Measurements from ENCODE around the gene PCNX1. TPM values are rescaled to one million over a fixed set of nuclear protein-coding genes. Genes with fewer than 3 reads are reported as not detected.

The PCNX1 gene
- total and polyA plus RNA-seq, 4 donors: 5.2 to 103 (median 37.9) TPM

GRCh38 chr14:70885343-70886022 is 21.8 kb upstream of the PCNX1 start:
- TF ChIP-seq CTCF (IDR thresholded peaks at IDR 0.05; ENCODE audit: control extremely low read depth, extremely low read depth): no peak
- Histone ChIP-seq H3K4me3 (no peak overlapping the region), H3K9me3 (ENCODE audit: control insufficient read depth in 4 of 4, insufficient read depth in 3 of 4, low read length in 3 of 4) (no peaks in the 10 kb centered on the region), H3K27me3 (ENCODE audit: control insufficient read depth in 3 of 3, insufficient read depth in 3 of 3, low read length in 2 of 3) (no peaks in the 10 kb centered on the region), H3K36me3 (ENCODE audit: control insufficient read depth in 4 of 4, insufficient read depth in 4 of 4, low read length in 4 of 4) (no peaks in the 10 kb centered on the region), H3K4me1 (ENCODE audit: control insufficient read depth in 5 of 5, insufficient read depth in 5 of 5, low read length in 5 of 5) (peaks cover 0 to 7% (median 3%) of the 10 kb centered on the region in 5 donors), H3K9ac (ENCODE audit: insufficient read depth in 1 of 2, low read length in 2 of 2) (no peak overlapping the region), H3K27ac (ENCODE audit: low read depth in 1 of 2, low read length in 1 of 2) (no peak overlapping the region)
- no peak for DNase-seq
- 75 to 76% methylated on average over 5 of the region's 5 CpGs for WGBS, 2 donors
- ATAC-seq (ENCODE audit: insufficient read depth, low FRiP score): no peak

DNA sequence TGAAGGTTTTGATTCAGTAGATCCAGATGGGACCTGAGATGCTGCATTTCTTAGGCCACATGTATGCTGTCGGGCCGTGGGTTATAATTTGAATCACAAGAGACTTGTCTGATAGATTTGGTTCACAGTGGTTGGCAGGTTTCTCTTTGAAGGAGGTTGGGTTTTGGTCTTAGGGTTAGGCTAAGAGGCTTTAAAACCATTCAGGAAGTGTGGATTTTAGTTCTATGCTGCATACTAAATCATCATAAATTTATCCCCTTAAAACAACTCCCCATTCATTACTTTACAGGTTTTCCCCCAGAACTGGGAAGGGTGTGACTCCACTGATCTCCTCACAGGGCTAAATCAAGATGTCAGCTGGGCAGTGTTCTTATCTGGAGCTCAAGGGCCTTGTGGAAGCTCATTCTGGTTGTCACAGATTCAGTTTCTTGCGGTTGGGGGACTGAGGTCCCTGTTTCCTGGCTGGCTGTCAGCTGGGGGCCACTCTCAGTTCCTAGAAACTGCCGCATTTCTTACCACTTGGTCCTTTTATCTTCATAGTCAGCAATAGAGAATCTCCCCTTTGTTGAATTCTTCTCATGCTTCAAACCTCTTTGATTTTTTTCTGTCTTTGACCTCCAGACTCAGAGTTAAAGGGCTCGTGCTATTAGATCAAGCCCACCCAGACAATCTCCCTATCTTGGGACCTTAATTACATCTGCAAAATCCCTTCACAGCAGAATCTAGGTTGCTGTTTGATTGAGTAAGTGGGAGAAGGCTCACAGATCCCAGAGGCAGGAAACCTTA is 20.6 kb upstream of the PCNX1 start:
- DNase-seq (no peak), ATAC-seq (ENCODE audit: insufficient read depth, low FRiP score) (no peak)
- Histone ChIP-seq H3K4me3 (no peak overlapping the region), H3K27ac (ENCODE audit: low read depth in 1 of 2, low read length in 1 of 2) (peak overlapping the region in 1 of 2 donors; percentile 26), H3K27me3 (ENCODE audit: control insufficient read depth in 3 of 3, insufficient read depth in 3 of 3, low read length in 2 of 3) (no peaks in the 10 kb centered on the region), H3K9ac (ENCODE audit: insufficient read depth in 1 of 2, low read length in 2 of 2) (no peak overlapping the region), H3K4me1 (ENCODE audit: control insufficient read depth in 5 of 5, insufficient read depth in 5 of 5, low read length in 5 of 5) (peaks cover 0 to 7% (median 3%) of the 10 kb centered on the region in 5 donors), H3K9me3 (ENCODE audit: control insufficient read depth in 4 of 4, insufficient read depth in 3 of 4, low read length in 3 of 4) (no peaks in the 10 kb centered on the region), H3K36me3 (ENCODE audit: control insufficient read depth in 4 of 4, insufficient read depth in 4 of 4, low read length in 4 of 4) (no peaks in the 10 kb centered on the region)
- TF ChIP-seq CTCF (IDR thresholded peaks at IDR 0.05; ENCODE audit: control extremely low read depth, extremely low read depth): no peak
- 29 to 50% methylated on average over 5 of the region's 5 CpGs for WGBS, 2 donors

- Histone ChIP-seq H3K9ac (ENCODE audit: insufficient read depth in 1 of 2, low read length in 2 of 2) (no peak overlapping the region), H3K9me3 (ENCODE audit: control insufficient read depth in 4 of 4, insufficient read depth in 3 of 4, low read length in 3 of 4) (no peaks in the 10 kb centered on the region), H3K36me3 (ENCODE audit: control insufficient read depth in 4 of 4, insufficient read depth in 4 of 4, low read length in 4 of 4) (no peaks in the 10 kb centered on the region), H3K27me3 (ENCODE audit: control insufficient read depth in 3 of 3, insufficient read depth in 3 of 3, low read length in 2 of 3) (no peaks in the 10 kb centered on the region), H3K4me1 (ENCODE audit: control insufficient read depth in 5 of 5, insufficient read depth in 5 of 5, low read length in 5 of 5) (peaks cover 0 to 7% (median 3%) of the 10 kb centered on the region in 5 donors), H3K27ac (ENCODE audit: low read depth in 1 of 2, low read length in 1 of 2) (peak overlapping the region in 1 of 2 donors; percentile 26), H3K4me3 (no peak overlapping the region)
- ATAC-seq (ENCODE audit: insufficient read depth, low FRiP score) (no peak), DNase-seq (no peak)
- no peak for TF ChIP-seq CTCF (IDR thresholded peaks at IDR 0.05; ENCODE audit: control extremely low read depth, extremely low read depth)
- WGBS, 2 donors: 12 to 14% methylated on average over 3 of the region's 3 CpGs
Observed at GRCh38 chr14:70887207-70887681, 20.0 kb upstream of the PCNX1 start.
